OCI-LY3 (cell line): ENCODE results near the gene KLF5.

Experiments
- EZH2phosphoT487 ChIP-seq: fragments of 200-600 bp; shearing (Covaris generic); IDR thresholded peaks from 2 replicates; pipeline ENCODE4 v1.6.1; 2018; ENCODE audit warnings: antibody characterized with exemption, mixed run types, low read depth
- TF ChIP-seq, protein P1 (sequence below): fragments of 200-600, 300-600 bp; sonication (generic); IDR thresholded peaks from 2 replicates; pipeline ENCODE4 v1.5.1; 2014; ENCODE audit warnings: antibody characterized with exemption, low read length, low read depth

DNA sequence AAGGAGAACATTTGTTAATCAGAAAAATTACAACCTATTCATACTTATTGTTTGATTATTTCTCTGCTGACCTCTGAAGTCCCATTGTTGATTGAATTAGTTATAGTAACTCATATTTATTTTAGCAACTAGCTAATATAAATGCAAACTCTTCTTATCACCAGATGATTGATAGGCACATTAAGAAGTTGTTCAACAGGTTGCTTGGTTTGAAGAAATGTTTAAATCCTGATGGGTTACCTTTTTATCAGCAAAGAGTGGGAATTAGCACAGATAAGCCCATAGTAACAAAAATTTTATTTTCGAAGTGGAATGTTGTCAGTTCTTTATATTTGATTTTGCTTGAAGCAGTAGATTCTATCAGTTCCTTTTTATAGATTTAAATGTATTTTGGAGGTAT is 44.4 kb downstream of the KLF5 start:
- TF ChIP-seq, protein P1, sequence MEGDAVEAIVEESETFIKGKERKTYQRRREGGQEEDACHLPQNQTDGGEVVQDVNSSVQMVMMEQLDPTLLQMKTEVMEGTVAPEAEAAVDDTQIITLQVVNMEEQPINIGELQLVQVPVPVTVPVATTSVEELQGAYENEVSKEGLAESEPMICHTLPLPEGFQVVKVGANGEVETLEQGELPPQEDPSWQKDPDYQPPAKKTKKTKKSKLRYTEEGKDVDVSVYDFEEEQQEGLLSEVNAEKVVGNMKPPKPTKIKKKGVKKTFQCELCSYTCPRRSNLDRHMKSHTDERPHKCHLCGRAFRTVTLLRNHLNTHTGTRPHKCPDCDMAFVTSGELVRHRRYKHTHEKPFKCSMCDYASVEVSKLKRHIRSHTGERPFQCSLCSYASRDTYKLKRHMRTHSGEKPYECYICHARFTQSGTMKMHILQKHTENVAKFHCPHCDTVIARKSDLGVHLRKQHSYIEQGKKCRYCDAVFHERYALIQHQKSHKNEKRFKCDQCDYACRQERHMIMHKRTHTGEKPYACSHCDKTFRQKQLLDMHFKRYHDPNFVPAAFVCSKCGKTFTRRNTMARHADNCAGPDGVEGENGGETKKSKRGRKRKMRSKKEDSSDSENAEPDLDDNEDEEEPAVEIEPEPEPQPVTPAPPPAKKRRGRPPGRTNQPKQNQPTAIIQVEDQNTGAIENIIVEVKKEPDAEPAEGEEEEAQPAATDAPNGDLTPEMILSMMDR: no peak
- TF ChIP-seq EZH2phosphoT487: no peak
